ENCODE results near the gene HACD2.

HACD2 gene

DNA sequence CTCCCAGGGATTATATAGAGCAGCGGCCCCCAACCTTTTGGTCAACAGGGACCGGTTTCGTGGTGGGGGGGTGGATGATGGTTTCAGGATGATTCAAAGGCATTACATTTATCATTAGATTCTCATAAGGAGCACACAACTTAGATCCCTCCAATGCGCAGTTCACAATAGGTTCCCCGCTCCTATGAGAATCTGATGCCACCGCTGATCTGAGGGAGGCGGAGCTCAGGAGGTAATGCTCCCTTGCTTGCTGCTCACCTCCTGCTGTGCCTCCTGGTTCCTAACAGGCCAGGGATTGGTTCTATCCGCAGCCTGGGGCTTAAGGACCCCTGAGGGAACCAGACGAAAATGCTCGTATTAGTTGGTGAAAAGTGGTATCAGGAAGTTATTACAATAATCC lies 1.3 kb upstream of the HACD2 start:
- peak; percentile 25 to 88 (median 60) for DNase-seq
- intact Hi-C loops (cut with DNase I) = loop anchor here (5.0 kb wide), 1 partner anchor 36 kb away; no protein-coding TSS in a partner anchor

- DNase-seq = peak in 41 of 42 donors; percentile 15 to 84 (median 67)
- intact Hi-C loops (cut with DNase I) = no loop called here
Measured at GRCh38 chr3:123584284-123584987, 417 bp downstream of the HACD2 start.

GRCh38 chr3:123583561-123583960 lies 1.3 kb downstream of the HACD2 start:
- intact Hi-C loops (cut with DNase I) = no loop called here
- no peak for DNase-seq

GRCh38 chr3:123582315-123582714 lies 2.5 kb downstream of the HACD2 start:
- DNase-seq = no peak
- intact Hi-C loops (cut with DNase I) = no loop called here

GRCh38 chr3:123576122-123576521 lies 8.7 kb downstream of the HACD2 start:
- DNase-seq = peak in 4 of 42 donors; percentile 27 to 44 (median 34)
- intact Hi-C loops (cut with DNase I) = no loop called here

DNA sequence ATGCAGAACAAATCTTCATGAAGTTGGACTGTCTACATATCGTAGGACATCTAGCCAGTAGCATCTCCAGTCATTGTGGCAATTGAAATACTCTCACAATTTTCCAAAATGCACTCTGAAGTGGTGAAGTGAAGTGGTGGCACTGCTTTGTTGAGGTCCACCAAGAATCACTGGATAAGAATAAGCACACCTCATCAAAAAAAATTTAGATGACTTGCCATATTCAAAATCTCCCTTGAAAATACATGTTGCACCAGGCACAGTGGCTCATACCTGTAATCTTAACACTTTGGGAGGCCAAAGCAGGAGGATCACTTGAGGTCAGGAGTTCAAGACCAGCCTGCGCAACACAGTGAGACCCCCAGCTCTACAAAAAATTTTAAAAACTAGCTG lies 12.9 kb downstream of the HACD2 start:
- intact Hi-C loops (cut with DNase I) = no loop called here
- DNase-seq = no peak

GRCh38 chr3:123571264-123571972 lies 13.4 kb downstream of the HACD2 start:
- DNase-seq = peak in 8 of 42 donors; percentile 12 to 69 (median 35)
- intact Hi-C loops (cut with DNase I) = no loop called here

GRCh38 chr3:123568875-123569274 lies 16.0 kb downstream of the HACD2 start:
- intact Hi-C loops (cut with DNase I) = no loop called here
- DNase-seq = no peak

GRCh38 chr3:123568034-123568433 lies 16.8 kb downstream of the HACD2 start:
- intact Hi-C loops (cut with DNase I) = no loop called here

GRCh38 chr3:123564056-123564455 lies 20.8 kb downstream of the HACD2 start:
- no peak for DNase-seq
- intact Hi-C loops (cut with DNase I) = no loop called here

More at GRCh38 chr3:123568034-123568433, 16.8 kb downstream of the HACD2 start:
- DNase-seq = peak in 37 of 42 donors; percentile 15 to 80 (median 48)

GRCh38 chr3:123562547-123562946 lies 22.3 kb downstream of the HACD2 start:
- no peak for DNase-seq
- intact Hi-C loops (cut with DNase I) = no loop called here

DNA sequence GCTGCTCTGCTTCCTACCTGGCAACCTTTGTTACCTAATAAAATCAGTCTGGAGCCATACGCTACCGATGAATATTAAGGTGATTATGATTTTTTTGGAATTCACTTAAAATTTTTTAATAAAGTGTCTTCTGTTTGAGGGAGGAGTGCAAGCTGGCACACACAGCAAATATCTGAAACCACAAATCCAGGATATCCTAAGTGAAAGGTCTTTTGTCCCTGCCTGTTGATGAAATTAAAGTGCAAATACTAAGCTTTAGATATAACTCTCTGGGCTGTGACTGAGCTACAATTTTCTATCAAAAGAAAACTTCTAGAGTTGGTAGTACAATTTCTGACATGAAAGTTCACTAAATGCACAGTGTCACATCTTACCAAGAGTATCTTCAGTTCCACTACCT lies 23.7 kb downstream of the HACD2 start:
- intact Hi-C loops (cut with DNase I) = no loop called here
- no peak for DNase-seq

- DNase-seq = peak in 10 of 42 donors; percentile 36 to 77 (median 50)
- intact Hi-C loops (cut with DNase I) = loop anchor here (5.0 kb wide), 1 partner anchor 232 kb away; no protein-coding TSS in a partner anchor
Measured at GRCh38 chr3:123559040-123559861, 25.6 kb downstream of the HACD2 start.

GRCh38 chr3:123553536-123553935 lies 31.3 kb downstream of the HACD2 start:
- intact Hi-C loops (cut with DNase I) = no loop called here
- no peak for DNase-seq

DNA sequence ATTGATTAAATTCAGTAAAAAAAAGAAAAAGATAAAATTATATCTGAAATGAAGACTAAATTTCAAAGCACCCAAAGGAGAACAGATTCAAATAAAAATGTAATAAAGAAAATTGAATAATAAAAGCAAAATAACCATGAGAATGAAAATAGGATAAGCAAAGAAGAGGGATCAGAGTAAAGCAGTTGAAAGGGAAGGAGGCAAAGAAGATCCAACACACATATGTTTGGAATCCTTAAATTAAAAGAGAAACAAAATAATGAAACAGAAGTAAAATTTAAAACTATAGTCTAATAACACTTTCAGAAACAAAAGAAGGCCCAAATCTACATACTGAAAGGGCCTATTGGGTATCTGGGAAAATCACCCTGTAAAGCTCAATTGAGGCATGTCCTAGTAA lies 32.1 kb downstream of the HACD2 start:
- intact Hi-C loops (cut with DNase I) = no loop called here
- DNase-seq = no peak

GRCh38 chr3:123552095-123552714 lies 32.6 kb downstream of the HACD2 start:
- DNase-seq = peak in 4 of 42 donors; percentile 23 to 56 (median 37)

GRCh38 chr3:123547881-123548519 lies 36.9 kb downstream of the HACD2 start:
- intact Hi-C loops (cut with DNase I) = no loop called here
- DNase-seq = peak in 2 of 42 donors; percentile 30 to 45

More at GRCh38 chr3:123552095-123552714, 32.6 kb downstream of the HACD2 start:
- intact Hi-C loops (cut with DNase I) = no loop called here

- intact Hi-C loops (cut with DNase I) = no loop called here
- no peak for DNase-seq
Measured at GRCh38 chr3:123546133-123546755, 38.6 kb downstream of the HACD2 start.

Data from head of caudate nucleus (tissue), 42 donors.